NCI-H1930 (cell line): ENCODE data around the gene C1QC.

Source experiments
- DNase-seq, 2 experiments: peaks; one replicate each; lab custom pipeline; 2025; lab: John Stamatoyannopoulos, UW

The C1QC gene

GRCh38 chr1:22619252-22619651 lies 24.2 kb upstream of the C1QC start:
- DNase-seq: no peak

GRCh38 chr1:22619798-22620197 lies 23.6 kb upstream of the C1QC start:
- no peak for DNase-seq

GRCh38 chr1:22621761-22622160 lies 21.7 kb upstream of the C1QC start:
- no peak for DNase-seq

GRCh38 chr1:22625262-22625925 lies 18.0 kb upstream of the C1QC start:
- no peak for DNase-seq

- no peak for DNase-seq
Measured at GRCh38 chr1:22626237-22627157, 16.9 kb upstream of the C1QC start.

- no peak for DNase-seq
Measured at GRCh38 chr1:22627331-22627730, 16.1 kb upstream of the C1QC start.

GRCh38 chr1:22628698-22629444 lies 14.6 kb upstream of the C1QC start:
- no peak for DNase-seq

- DNase-seq: no peak
Measured at GRCh38 chr1:22629886-22630285, 13.5 kb upstream of the C1QC start.

GRCh38 chr1:22633697-22634463 lies 9.6 kb upstream of the C1QC start:
- DNase-seq: no peak

GRCh38 chr1:22635436-22635835 lies 8.0 kb upstream of the C1QC start:
- DNase-seq: no peak

- no peak for DNase-seq
Measured at GRCh38 chr1:22636353-22636752, 7.1 kb upstream of the C1QC start, which contains the start of gene C1QA. C1QA (plus strand) TSS chr1:22636628; CDS start chr1:22637617, 989 bp downstream.

- DNase-seq: no peak
Measured at GRCh38 chr1:22636927-22637326, 6.5 kb upstream of the C1QC start.

- no peak for DNase-seq
Measured at GRCh38 chr1:22637907-22638445, 5.5 kb upstream of the C1QC start.

GRCh38 chr1:22638476-22639234 lies 4.8 kb upstream of the C1QC start:
- no peak for DNase-seq

- DNase-seq: peak; percentile 20
Measured at GRCh38 chr1:22639286-22639685, 4.1 kb upstream of the C1QC start.

GRCh38 chr1:22641247-22641646 lies 2.2 kb upstream of the C1QC start:
- DNase-seq: no peak

GRCh38 chr1:22641906-22642636 lies 1.4 kb upstream of the C1QC start:
- DNase-seq: peak; percentile 22 to 65

- DNase-seq: no peak
Measured at GRCh38 chr1:22643928-22644327, 495 bp downstream of the C1QC start.

GRCh38 chr1:22645931-22646330 lies 2.5 kb downstream of the C1QC start:
- DNase-seq: no peak

GRCh38 chr1:22646384-22646783 lies 3.0 kb downstream of the C1QC start:
- no peak for DNase-seq
